CD4-positive, CD25-positive, alpha-beta regulatory T cell (primary cell): Measurements from ENCODE around the gene COX19. TPM values are rescaled to one million over a fixed set of nuclear protein-coding genes. Genes with fewer than 3 reads are reported as not detected.
"Not testable (repeated sequence)": the region's sequence is repeated elsewhere in the genome, so short reads cannot be mapped to it uniquely, and the experiment has no call there.

Experiments
- ATAC-seq, 2 donors: fragments of 150-1000 bp; cut with Tn5 transposase; one replicate each; pipeline ENCODE4 v1.10.0; 2021; ENCODE audit warnings: low read depth in 2 of 2, moderate number of reproducible peaks in 2 of 2, moderate library complexity in 1 of 2
- DNase-seq, 3 donors: peaks; one replicate each; pipeline versions ENCODE4 v3.0.0 to v3.0.0-alpha.2; 2012 to 2022; ENCODE audit warnings: mixed read lengths in 1 of 3
- H3K27ac ChIP-seq: one replicate; pipeline ENCODE4 v1.7.0; 2013; ENCODE audit warnings: mild to moderate bottlenecking, low read length; ENCODE audit not compliant: insufficient read depth, poor library complexity, severe bottlenecking
- H3K27me3 ChIP-seq: one replicate; pipeline ENCODE4 v1.7.0; 2013; ENCODE audit warnings: low read length; ENCODE audit not compliant: control insufficient read depth, insufficient read depth
- H3K36me3 ChIP-seq: one replicate; pipeline ENCODE4 v1.7.0; 2013; ENCODE audit warnings: mild to moderate bottlenecking, low read length, moderate library complexity; ENCODE audit not compliant: control insufficient read depth, insufficient read depth
- H3K4me1 ChIP-seq: 2 replicates; pipeline ENCODE4 v1.7.0; 2013; ENCODE audit warnings: mild to moderate bottlenecking, low read length; ENCODE audit not compliant: insufficient read depth, control insufficient read depth, poor library complexity, severe bottlenecking
- H3K4me3 ChIP-seq: one replicate; pipeline ENCODE4 v1.7.0; 2013; ENCODE audit warnings: low read depth, mild to moderate bottlenecking, low read length, moderate library complexity
- H3K9me3 ChIP-seq, 2 experiments: 1 replicate in 1 of 2; 2 replicates in 1 of 2; pipeline ENCODE4 v1.7.0; 2013; ENCODE audit warnings: low read length in 2 of 2, mild to moderate bottlenecking in 1 of 2, moderate library complexity in 1 of 2; ENCODE audit not compliant: control insufficient read depth in 2 of 2
- H3K27ac Mint-ChIP-seq, 3 donors: one replicate each; pipeline ENCODE4 v1.8.0; 2020 to 2022; ENCODE audit warnings: mild to moderate bottlenecking in 3 of 3, mixed read lengths in 3 of 3, moderate library complexity in 2 of 3
- H3K27me3 Mint-ChIP-seq: one replicate; pipeline ENCODE4 v1.8.0; 2022; ENCODE audit warnings: mild to moderate bottlenecking, mixed read lengths
- H3K36me3 Mint-ChIP-seq: one replicate; pipeline ENCODE4 v1.8.0; 2020; ENCODE audit warnings: mixed read lengths
- H3K4me1 Mint-ChIP-seq, 4 donors: one replicate each; pipeline ENCODE4 v1.8.0; 2020 to 2022; ENCODE audit warnings: mixed read lengths in 4 of 4, mild to moderate bottlenecking in 1 of 4
- H3K4me3 Mint-ChIP-seq, 4 donors: one replicate each; pipeline ENCODE4 v1.8.0; 2020 to 2022; ENCODE audit warnings: mild to moderate bottlenecking in 4 of 4, mixed read lengths in 4 of 4, moderate library complexity in 3 of 4
- H3K9me3 Mint-ChIP-seq, 7 donors: one replicate each; pipeline ENCODE4 v1.8.0; 2020 to 2022; ENCODE audit warnings: mixed read lengths in 7 of 7, mild to moderate bottlenecking in 3 of 7, moderate library complexity in 2 of 7
- polyA plus RNA-seq, 4 donors: library from polyadenylated mRNA; unstranded; fragments of 300-500 nt; fragmentation: Illumina TruSeq; gene quantifications; one replicate each; pipeline ENCODE4 v1.2.3, GENCODE V29; 2021
- total RNA-seq: library from RNA; stranded (reverse); gene quantifications from one replicate; pipeline ENCODE4 v1.2.3, GENCODE V29; 2022

COX19 gene
- total and polyA plus RNA-seq, 5 donors from 2014 or later: 18.3 to 36.8 (median 24.9) TPM

- peak overlapping the region in 1 of 3 donors; percentile 69 for H3K27ac Mint-ChIP-seq
- Histone ChIP-seq H3K9me3 (no peaks in the 10 kb centered on the region), H3K36me3 (peaks cover 3% of the 10 kb centered on the region), H3K27me3 (no peaks in the 10 kb centered on the region), H3K4me3 (no peak overlapping the region), H3K27ac (no peak overlapping the region), H3K4me1 (peaks cover 13% of the 10 kb centered on the region)
- ATAC-seq: no peak
- peaks cover 8% of the 10 kb centered on the region for H3K36me3 Mint-ChIP-seq
- H3K27me3 Mint-ChIP-seq: no peaks in the 10 kb centered on the region
- H3K4me3 Mint-ChIP-seq: no peak overlapping the region
- peaks cover 0 to 18% (median 5%) of the 10 kb centered on the region in 4 donors for H3K4me1 Mint-ChIP-seq
- peaks cover 0 to 1% (median 0%) of the 10 kb centered on the region in 7 donors for H3K9me3 Mint-ChIP-seq
- no peak for DNase-seq
Measured at GRCh38 chr7:1008733-1009363, 33.5 kb upstream of the COX19 start.

- Histone ChIP-seq H3K27ac (no peak overlapping the region), H3K27me3 (no peaks in the 10 kb centered on the region), H3K4me1 (peaks cover 13% of the 10 kb centered on the region), H3K4me3 (no peak overlapping the region), H3K36me3 (peaks cover 3% of the 10 kb centered on the region), H3K9me3 (no peaks in the 10 kb centered on the region)
- Mint-ChIP-seq H3K36me3 (peaks cover 6% of the 10 kb centered on the region), H3K9me3 (peaks cover 0 to 1% (median 0%) of the 10 kb centered on the region in 7 donors), H3K27me3 (no peaks in the 10 kb centered on the region), H3K4me1 (peaks cover 0 to 14% (median 4%) of the 10 kb centered on the region in 4 donors), H3K4me3 (no peak overlapping the region), H3K27ac (no peak overlapping the region)
- ATAC-seq: no peak
- no peak for DNase-seq
Measured at GRCh38 chr7:1007901-1008300, 32.6 kb upstream of the COX19 start.

GRCh38 chr7:1005303-1005702 lies 30.0 kb upstream of the COX19 start:
- Histone ChIP-seq H3K36me3 (peaks cover 3% of the 10 kb centered on the region), H3K4me1 (no peaks in the 10 kb centered on the region), H3K27ac (no peak overlapping the region), H3K9me3 (no peaks in the 10 kb centered on the region), H3K4me3 (no peak overlapping the region), H3K27me3 (no peaks in the 10 kb centered on the region)
- no peak overlapping the region for H3K4me3 Mint-ChIP-seq
- H3K9me3 Mint-ChIP-seq: peaks cover 0 to 1% (median 0%) of the 10 kb centered on the region in 7 donors
- H3K4me1 Mint-ChIP-seq: peaks cover 0 to 5% (median 0%) of the 10 kb centered on the region in 4 donors
- H3K27ac Mint-ChIP-seq: no peak overlapping the region
- ATAC-seq (no peak), DNase-seq (no peak)
- H3K36me3 Mint-ChIP-seq: peaks cover 6% of the 10 kb centered on the region
- no peaks in the 10 kb centered on the region for H3K27me3 Mint-ChIP-seq

GRCh38 chr7:1004018-1004852 lies 28.9 kb upstream of the COX19 start:
- Mint-ChIP-seq H3K36me3 (peaks cover 6% of the 10 kb centered on the region), H3K4me3 (no peak overlapping the region), H3K4me1 (peaks cover 0 to 5% (median 0%) of the 10 kb centered on the region in 4 donors), H3K9me3 (peaks cover 0 to 1% (median 0%) of the 10 kb centered on the region in 7 donors), H3K27me3 (no peaks in the 10 kb centered on the region), H3K27ac (no peak overlapping the region)
- Histone ChIP-seq H3K27me3 (no peaks in the 10 kb centered on the region), H3K36me3 (no peaks in the 10 kb centered on the region), H3K4me3 (no peak overlapping the region), H3K4me1 (no peaks in the 10 kb centered on the region), H3K27ac (no peak overlapping the region), H3K9me3 (no peaks in the 10 kb centered on the region)
- no peak for ATAC-seq
- no peak for DNase-seq

- not testable (repeated sequence) for H3K4me3 ChIP-seq, H3K4me3 Mint-ChIP-seq
Measured at GRCh38 chr7:1002445-1002844, 27.1 kb upstream of the COX19 start.

GRCh38 chr7:1002026-1002425 lies 26.7 kb upstream of the COX19 start:
- not testable (repeated sequence) for H3K4me1 ChIP-seq, H3K36me3 Mint-ChIP-seq, H3K27me3 Mint-ChIP-seq, H3K4me3 Mint-ChIP-seq, H3K27ac ChIP-seq, H3K27me3 ChIP-seq, H3K9me3 Mint-ChIP-seq, DNase-seq, ATAC-seq, H3K4me3 ChIP-seq, H3K4me1 Mint-ChIP-seq, H3K9me3 ChIP-seq, H3K36me3 ChIP-seq, H3K27ac Mint-ChIP-seq

More at GRCh38 chr7:1002445-1002844, 27.1 kb upstream of the COX19 start:
- not testable (repeated sequence) for H3K27me3 ChIP-seq, ATAC-seq, H3K27ac Mint-ChIP-seq, DNase-seq, H3K27ac ChIP-seq, H3K4me1 ChIP-seq, H3K27me3 Mint-ChIP-seq, H3K36me3 Mint-ChIP-seq, H3K9me3 ChIP-seq, H3K4me1 Mint-ChIP-seq, H3K9me3 Mint-ChIP-seq, H3K36me3 ChIP-seq

- H3K27me3 ChIP-seq, H3K9me3 Mint-ChIP-seq, H3K27me3 Mint-ChIP-seq, H3K36me3 Mint-ChIP-seq, H3K4me1 Mint-ChIP-seq, H3K4me3 Mint-ChIP-seq, DNase-seq, H3K27ac Mint-ChIP-seq, H3K4me3 ChIP-seq, H3K27ac ChIP-seq, ATAC-seq, H3K4me1 ChIP-seq, H3K9me3 ChIP-seq, H3K36me3 ChIP-seq: not testable (repeated sequence)
Measured at GRCh38 chr7:1001069-1001770, 25.9 kb upstream of the COX19 start.
